ENCODE measurements around the gene DMBX1.

Gene DMBX1

GRCh38 chr1:46489638-46490405, at the start of gene DMBX1:
Gene DMBX1 (plus strand): TSS chr1:46489836. CDS start chr1:46507011, 17,175 bp downstream.
- DNase-seq (ENCODE audit: low read depth in 2 of 2), result no peak

GRCh38 chr1:46440478-46440877, 49.2 kb upstream of the DMBX1 start:
- DNase-seq (ENCODE audit: low read depth in 2 of 2), result no peak

GRCh38 chr1:46442317-46443161, 47.1 kb upstream of the DMBX1 start:
- peak; percentile 17 to 26 for DNase-seq (ENCODE audit: low read depth in 2 of 2)

GRCh38 chr1:46444466-46444865, 45.2 kb upstream of the DMBX1 start:
- no peak for DNase-seq (ENCODE audit: low read depth in 2 of 2)

- no peak for DNase-seq (ENCODE audit: low read depth in 2 of 2)
Observed at GRCh38 chr1:46445773-46446256, 43.8 kb upstream of the DMBX1 start.

GRCh38 chr1:46446646-46447498, 42.8 kb upstream of the DMBX1 start:
- peak in 1 of 2 experiments; percentile 7 for DNase-seq (ENCODE audit: low read depth in 2 of 2)

DNA sequence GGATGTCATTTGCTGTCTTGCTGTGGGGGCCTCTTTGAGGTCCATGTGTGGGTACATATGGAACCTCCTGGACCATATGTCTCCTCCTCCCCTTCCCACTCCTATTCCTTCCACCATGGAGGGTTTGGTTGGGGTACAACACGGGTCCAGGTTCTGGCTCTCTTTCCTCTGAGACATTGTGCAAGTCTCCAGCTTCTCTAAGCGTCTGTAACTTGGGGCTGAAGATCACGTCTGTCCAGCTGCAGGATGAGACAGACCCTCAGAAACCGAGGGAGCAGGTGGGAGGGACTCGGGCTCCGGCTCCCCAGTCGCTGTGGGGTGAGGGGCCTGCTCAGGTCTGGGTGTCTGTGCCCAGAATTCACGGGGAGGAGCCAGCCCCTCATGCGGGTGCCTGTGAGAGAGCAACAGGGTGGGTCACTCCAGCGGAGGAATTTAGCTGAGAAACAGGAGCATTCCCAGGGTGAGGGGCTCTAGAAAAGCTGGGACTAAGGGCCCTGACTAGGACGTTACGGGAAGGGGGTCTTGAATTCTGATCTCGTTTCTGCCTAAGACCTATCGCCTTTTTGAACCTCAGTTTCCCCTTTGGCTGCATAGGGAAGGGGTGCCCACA, 42.0 kb upstream of the DMBX1 start:
- DNase-seq (ENCODE audit: low read depth in 2 of 2), result no peak

DNA sequence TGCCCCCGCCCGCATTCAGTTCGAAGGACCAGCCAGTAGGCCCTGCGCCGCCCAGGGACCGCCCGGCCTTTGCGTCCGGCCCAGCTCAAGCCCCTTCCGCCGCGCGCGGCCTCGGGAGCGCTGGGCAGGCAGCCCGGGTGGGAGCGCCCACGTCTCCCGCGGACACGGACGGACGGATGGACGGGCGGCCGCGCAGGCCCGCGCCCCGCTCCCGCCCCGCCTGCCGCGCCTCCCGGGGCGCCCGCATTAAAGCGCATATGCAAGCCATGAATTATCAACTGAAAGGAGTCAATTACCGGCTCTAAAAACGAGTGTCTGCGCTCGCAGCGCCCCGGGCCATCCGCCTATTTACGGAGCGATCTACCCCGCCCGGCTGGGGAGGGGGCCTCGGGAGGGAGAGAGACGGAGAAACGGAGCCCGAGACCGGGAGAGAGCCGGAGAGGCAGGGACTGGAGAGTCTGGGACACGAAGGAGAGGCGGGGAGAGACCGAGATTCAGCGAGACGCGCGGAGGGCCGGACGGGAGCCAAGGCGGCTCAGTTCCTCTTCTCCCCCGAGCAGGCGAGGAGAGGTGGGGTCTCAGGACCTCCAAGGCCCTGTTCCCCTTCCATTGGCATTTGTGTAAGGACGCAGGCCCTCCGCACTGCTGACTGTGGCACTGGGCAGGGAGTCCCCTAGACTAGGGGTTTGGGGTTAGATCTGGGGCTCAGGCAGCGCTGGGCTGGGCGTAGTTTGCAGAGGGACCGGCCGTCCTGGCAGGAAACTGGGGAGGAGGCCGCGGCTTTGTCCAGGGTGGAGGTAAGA, 41.3 kb upstream of the DMBX1 start:
- no peak for DNase-seq (ENCODE audit: low read depth in 2 of 2)

GRCh38 chr1:46449223-46450159, 40.1 kb upstream of the DMBX1 start:
- DNase-seq (ENCODE audit: low read depth in 2 of 2), result no peak

DNA sequence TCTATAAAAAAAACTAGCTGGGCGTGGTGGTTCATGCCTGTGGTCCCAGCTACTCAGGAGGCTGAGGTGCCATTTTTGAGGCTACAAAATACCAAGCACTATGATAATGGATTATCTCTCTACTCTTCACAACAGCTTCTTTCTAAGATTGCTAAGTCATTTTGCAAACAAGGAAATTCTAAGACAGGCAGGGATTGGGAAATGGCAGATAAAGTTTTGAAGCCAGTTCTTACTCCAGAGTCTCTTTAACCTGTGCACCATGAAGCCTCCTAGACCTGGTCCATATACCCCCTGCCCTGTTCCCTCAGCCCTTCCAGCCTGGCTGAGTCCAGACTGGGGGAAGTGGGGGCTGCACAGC, 39.5 kb upstream of the DMBX1 start:
- no peak for DNase-seq (ENCODE audit: low read depth in 2 of 2)

DNA sequence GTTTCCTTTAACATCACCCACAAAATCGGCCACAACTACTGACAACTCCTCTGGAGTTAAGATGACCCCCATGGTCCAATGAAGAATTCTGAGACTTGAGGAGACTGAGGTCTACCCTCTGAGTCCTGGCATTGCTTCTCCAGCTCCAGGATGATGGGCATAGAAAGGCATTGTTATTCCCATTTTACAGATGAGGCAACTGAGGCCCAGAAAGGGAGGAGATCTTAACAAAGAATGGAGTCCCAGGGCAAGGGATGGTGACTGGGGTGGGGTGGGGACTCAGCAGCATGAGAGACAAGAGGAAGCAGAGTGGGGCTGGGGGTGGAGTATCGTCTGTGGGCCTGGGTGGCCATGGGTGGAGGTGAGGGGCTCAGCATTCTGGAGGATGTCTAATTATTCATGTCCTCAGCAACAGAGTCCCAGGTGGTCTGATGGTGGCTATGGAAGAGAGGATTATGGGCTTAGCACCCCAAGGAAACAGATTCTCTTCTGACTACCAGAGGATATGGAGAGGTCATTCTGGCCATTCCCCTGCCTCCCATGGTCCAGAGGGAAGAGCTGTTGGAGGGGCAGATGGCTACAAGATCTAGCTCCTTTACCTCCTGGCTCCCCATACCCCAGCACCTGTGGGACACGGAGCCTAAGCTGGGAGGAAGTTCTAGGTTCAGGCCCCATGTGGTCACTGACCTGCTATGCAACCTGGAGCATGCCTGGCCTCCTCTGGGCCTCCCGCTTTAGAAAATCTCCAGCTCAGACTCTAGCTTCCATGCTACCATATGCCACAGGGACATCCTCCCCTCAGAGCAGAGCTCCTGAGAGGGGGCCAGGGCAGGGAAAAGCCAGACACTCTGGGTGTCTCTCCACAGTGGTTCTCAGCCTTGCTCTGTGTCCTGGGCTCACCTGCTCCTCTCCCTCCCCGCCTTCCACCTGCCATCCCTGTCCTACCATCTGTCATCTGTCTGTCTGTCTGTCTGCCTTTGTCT, 37.4 kb upstream of the DMBX1 start:
- DNase-seq (ENCODE audit: low read depth in 2 of 2), result no peak

DNA sequence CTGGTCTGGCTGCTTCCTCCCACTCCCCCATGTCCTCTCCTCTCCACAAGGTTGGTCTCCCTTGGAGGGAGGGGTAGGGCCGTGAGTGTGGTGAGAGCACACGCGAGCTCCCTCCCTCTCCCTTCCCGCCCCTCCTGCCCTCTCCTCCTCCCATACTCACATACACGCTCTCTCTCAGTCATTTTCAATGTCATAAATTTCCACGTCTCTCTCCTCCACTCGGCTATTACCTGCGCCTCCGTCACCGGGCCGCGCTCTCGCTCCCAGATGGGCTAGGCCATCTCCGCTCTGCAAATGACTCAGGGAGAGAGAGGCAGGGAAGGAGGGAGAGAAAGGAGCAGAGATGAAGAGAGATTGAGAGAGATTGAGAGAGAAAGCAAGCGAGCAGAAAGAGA, 36.7 kb upstream of the DMBX1 start:
- no peak for DNase-seq (ENCODE audit: low read depth in 2 of 2)

DNA sequence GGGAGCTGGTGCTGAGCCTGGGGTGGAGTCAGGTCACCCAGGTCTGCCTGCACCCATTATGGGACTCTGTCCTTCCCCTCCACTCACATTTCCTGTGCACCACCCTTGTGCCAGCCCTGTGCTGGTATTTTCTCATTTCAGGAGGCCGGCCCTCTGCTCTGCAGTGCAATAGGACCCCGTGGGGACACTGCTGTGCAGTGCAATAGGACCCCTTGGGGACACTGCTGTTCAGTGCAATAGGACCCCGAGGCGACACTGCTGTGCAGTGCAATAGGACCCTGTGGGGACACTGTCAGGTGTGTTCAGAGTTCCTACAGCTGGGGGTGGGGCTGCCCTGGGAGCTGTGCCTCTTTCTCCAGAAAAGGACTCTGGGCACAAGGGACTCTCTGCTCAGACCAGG, 36.2 kb upstream of the DMBX1 start:
- no peak for DNase-seq (ENCODE audit: low read depth in 2 of 2)

- no peak for DNase-seq (ENCODE audit: low read depth in 2 of 2)
Observed at GRCh38 chr1:46455951-46456350, 33.7 kb upstream of the DMBX1 start.

GRCh38 chr1:46456411-46456963, 33.1 kb upstream of the DMBX1 start:
- no peak for DNase-seq (ENCODE audit: low read depth in 2 of 2)

DNA sequence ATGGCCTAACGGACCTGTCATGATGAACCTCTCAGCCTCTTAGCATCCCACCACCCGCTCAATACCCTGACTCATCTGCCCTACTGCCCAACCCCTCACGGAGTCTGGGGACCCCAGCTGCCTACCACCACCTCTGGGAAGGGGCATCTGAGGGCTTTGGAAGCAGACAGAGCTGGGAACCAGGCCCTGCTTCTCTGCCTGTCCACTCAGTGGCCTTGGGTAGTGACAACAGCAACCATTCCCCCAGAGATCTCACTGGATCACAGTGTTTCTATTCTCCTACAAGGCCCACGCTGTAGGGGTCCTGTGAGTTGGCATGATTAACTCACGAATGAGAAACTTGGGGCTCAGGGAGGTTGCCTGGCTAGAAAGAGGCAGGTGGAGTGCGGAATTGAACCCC, 32.5 kb upstream of the DMBX1 start:
- no peak for DNase-seq (ENCODE audit: low read depth in 2 of 2)

DNA sequence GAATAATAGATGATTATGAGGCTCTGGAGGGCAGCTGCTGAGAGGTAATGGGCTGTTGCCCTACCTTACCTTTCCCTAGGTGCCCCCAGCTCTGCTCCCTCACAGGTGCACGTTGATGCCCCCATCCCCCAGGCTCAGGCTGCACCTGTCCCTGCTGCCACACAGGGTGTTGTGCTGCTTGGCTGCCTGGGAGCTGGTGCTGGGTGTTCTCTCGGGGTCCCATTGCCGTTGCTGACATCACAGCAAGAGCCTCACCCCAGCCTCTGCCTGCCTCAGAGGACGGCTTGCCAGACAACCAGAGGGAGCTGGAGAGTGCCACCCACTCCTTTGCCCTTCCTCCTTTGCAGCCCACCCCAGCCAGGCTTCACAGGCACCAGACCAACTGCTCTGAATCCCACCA, 31.4 kb upstream of the DMBX1 start:
- DNase-seq (ENCODE audit: low read depth in 2 of 2), result no peak

DNA sequence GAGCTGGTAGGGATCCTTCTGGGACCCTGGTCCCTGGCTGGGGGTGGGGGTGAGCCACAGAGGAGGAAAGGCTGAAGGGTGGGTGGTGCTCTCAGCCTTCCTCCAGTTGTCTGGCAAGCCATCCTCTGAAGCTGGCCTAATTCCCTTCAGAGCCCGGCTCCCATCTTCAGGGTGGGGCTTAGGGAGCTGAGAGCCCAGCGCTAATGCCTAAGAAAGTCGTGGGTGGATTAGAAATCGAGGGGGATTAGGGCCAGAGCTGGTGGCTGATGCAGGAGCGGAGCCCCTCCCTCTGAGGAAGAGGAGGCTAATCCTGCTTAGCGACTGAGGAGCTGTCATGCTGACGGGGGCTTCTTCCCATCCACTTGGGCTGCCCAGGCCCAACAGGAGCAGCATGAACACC, 30.8 kb upstream of the DMBX1 start:
- no peak for DNase-seq (ENCODE audit: low read depth in 2 of 2)
